ENCODE measurements around the gene TMEM117.
"Not testable (repeated sequence)": the region's sequence is repeated elsewhere in the genome, so short reads cannot be mapped to it uniquely, and the experiment has no call there.

TMEM117 gene

GRCh38 chr12:44021471-44021971 is 185.6 kb downstream of the TMEM117 start:
- no peak overlapping the region for H3K4me3 ChIP-seq (ENCODE audit: low read depth, low read length)
- TF ChIP-seq, protein P1, sequence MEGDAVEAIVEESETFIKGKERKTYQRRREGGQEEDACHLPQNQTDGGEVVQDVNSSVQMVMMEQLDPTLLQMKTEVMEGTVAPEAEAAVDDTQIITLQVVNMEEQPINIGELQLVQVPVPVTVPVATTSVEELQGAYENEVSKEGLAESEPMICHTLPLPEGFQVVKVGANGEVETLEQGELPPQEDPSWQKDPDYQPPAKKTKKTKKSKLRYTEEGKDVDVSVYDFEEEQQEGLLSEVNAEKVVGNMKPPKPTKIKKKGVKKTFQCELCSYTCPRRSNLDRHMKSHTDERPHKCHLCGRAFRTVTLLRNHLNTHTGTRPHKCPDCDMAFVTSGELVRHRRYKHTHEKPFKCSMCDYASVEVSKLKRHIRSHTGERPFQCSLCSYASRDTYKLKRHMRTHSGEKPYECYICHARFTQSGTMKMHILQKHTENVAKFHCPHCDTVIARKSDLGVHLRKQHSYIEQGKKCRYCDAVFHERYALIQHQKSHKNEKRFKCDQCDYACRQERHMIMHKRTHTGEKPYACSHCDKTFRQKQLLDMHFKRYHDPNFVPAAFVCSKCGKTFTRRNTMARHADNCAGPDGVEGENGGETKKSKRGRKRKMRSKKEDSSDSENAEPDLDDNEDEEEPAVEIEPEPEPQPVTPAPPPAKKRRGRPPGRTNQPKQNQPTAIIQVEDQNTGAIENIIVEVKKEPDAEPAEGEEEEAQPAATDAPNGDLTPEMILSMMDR (IDR thresholded peaks at IDR 0.05; ENCODE audit: low read depth, low read length): no peak

- TF ChIP-seq, protein P1 (IDR thresholded peaks at IDR 0.05; ENCODE audit: low read depth, low read length): no peak
- H3K4me3 ChIP-seq (ENCODE audit: low read depth, low read length): no peak overlapping the region
Measured at GRCh38 chr12:44025499-44025898, 189.6 kb downstream of the TMEM117 start.

DNA sequence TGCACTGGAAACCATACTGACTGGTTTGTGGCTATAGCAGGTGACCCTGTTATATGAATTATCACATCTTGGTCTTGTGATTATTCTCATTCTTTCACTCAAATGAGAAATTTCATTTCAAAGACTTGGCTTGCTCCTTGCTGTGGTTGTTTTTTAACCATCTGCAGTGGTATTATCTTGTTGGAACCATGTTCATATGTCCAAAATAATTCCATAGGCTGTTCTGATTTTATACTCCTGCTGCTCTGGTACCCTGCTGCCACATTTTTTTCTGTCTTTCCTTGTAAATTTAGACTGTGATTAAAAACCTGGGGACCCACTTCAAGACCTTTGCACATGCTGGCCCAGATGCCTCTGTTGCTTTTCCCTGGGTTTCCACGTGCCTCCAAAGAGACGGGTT is 190.2 kb downstream of the TMEM117 start:
- TF ChIP-seq, protein P1 (IDR thresholded peaks at IDR 0.05; ENCODE audit: low read depth, low read length): no peak
- H3K4me3 ChIP-seq (ENCODE audit: low read depth, low read length): no peak overlapping the region

DNA sequence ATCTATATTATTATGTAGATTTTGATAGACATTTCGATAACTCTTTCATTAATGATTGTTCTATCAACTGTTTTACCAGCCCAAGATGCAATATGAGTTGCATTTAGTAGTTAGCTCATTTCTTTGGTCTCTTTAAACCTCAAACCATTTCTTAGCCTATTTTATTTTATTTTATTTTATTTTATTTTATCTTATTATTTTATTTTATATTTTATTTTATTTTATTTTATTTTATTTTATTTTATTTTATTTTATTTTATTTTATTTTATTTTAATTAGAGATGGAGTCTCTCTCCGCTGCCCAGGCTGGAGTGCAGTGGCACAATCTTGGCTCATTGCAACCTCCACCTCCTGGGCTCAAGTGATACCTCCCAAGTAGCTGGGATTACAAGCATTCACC is 191.0 kb downstream of the TMEM117 start:
- H3K4me3 ChIP-seq (ENCODE audit: low read depth, low read length): not testable (repeated sequence)

GRCh38 chr12:44029194-44029593 is 193.3 kb downstream of the TMEM117 start:
- TF ChIP-seq, protein P1 (IDR thresholded peaks at IDR 0.05; ENCODE audit: low read depth, low read length): no peak

GRCh38 chr12:44031472-44032185 is 195.7 kb downstream of the TMEM117 start:
- TF ChIP-seq, protein P1 (IDR thresholded peaks at IDR 0.05; ENCODE audit: low read depth, low read length): no peak
- no peak overlapping the region for H3K4me3 ChIP-seq (ENCODE audit: low read depth, low read length)

More at GRCh38 chr12:44029194-44029593, 193.3 kb downstream of the TMEM117 start:
- H3K4me3 ChIP-seq (ENCODE audit: low read depth, low read length): no peak overlapping the region

DNA sequence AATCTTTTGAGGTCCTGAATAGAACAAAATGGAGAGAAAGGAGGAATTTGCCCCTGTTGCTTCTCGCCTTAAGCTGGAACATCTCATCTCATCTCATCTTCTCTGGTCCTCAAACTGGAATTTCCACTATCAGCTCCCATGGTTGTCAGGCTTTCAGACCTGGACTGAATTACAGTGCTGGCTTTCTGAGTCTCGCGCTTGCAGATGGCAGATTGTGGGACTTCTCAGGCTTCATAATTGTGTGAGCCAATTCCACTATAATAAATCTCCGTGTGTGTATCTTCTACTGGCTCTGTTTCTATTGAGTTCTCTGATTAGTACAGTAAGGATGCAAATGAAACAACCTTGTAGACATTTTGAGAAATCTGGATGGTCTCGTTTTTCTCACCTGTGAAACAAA is 199.0 kb downstream of the TMEM117 start:
- TF ChIP-seq, protein P1 (IDR thresholded peaks at IDR 0.05; ENCODE audit: low read depth, low read length): no peak

More for the DNA sequence above, 199.0 kb downstream of the TMEM117 start:
- H3K4me3 ChIP-seq (ENCODE audit: low read depth, low read length): no peak overlapping the region

All from WI38 (cell line).